Endothelial cell of umbilical vein (primary cell): ENCODE results near the gene STRBP. TPM values are rescaled to one million over a fixed set of nuclear protein-coding genes. Genes with fewer than 3 reads are reported as not detected.

ENCODE experiments used
- BruUV-seq: library from RNA; stranded (reverse); fragments of 400-500 nt; replicated peaks from 2 replicates; lab custom pipeline; 2021; lab: Mats Ljungman, UMichigan
- CTCF ChIA-PET: fragments of 300-600, 350-600 bp; sonication (Branson Sonifier 250); formaldehyde crosslinking; loops from one replicate; lab custom pipeline; 2021; ENCODE audit warnings: antibody characterized with exemption, inconsistent platforms; lab: Charles Lee
- POLR2A ChIA-PET: fragments of 300-600, 350-600 bp; sonication (Branson Sonifier 250); formaldehyde crosslinking; loops from one replicate; lab custom pipeline; 2021; ENCODE audit warnings: antibody characterized with exemption, inconsistent platforms; lab: Charles Lee
- DNase-seq: peaks from one replicate; pipeline ENCODE4 v3.0.0-alpha.2; 2011; ENCODE audit warnings: low read depth, low spot score
- FAIRE-seq: peaks from 2 replicates; lab custom pipeline; 2011; peaks lifted over from hg19 to GRCh38; lab: Jason Lieb, UNC
- H2AFZ ChIP-seq: 2 replicates; pipeline ENCODE4 v1.6.0; 2012; ENCODE audit warnings: low read depth, low read length, control low read depth, inconsistent platforms
- H3K27ac ChIP-seq: 2 replicates; pipeline ENCODE4 v1.5.1; 2011; ENCODE audit warnings: low read depth, mild to moderate bottlenecking, control low read depth, low read length, moderate library complexity; ENCODE audit not compliant: insufficient read depth
- H3K27me3 ChIP-seq, 2 experiments: 2 replicates each; pipeline versions ENCODE4 v1.6.0 to v1.6.1; 2011; ENCODE audit warnings: low read length in 2 of 2, mixed read lengths in 1 of 2; ENCODE audit not compliant: control insufficient read depth in 2 of 2, insufficient read depth in 2 of 2
- H3K36me3 ChIP-seq, 2 experiments: 2 replicates in 1 of 2; 3 replicates in 1 of 2; pipeline ENCODE4 v1.5.1; 2011; ENCODE audit warnings: low read length in 2 of 2, mild to moderate bottlenecking in 1 of 2, moderate library complexity in 1 of 2; ENCODE audit not compliant: control insufficient read depth in 2 of 2, insufficient read depth in 2 of 2; ENCODE audit errors: extremely low read depth in 1 of 2
- H3K4me1 ChIP-seq: 3 replicates; pipeline ENCODE4 v1.5.1; 2011; ENCODE audit warnings: mild to moderate bottlenecking, low read length; ENCODE audit not compliant: control insufficient read depth, insufficient read depth; ENCODE audit errors: extremely low read depth
- H3K4me2 ChIP-seq: 2 replicates; pipeline ENCODE4 v1.6.1; 2011; ENCODE audit warnings: low read length, control low read depth, mixed read lengths; ENCODE audit not compliant: insufficient read depth
- H3K4me3 ChIP-seq, 3 experiments: fragments of 200-600 bp in 1 of 3; sonication (generic), shearing (Covaris generic) in 1 of 3; replicated peaks in 1 of 3; 2 replicates each; pipeline ENCODE4 v1.5.1; 2011 to 2016; ENCODE audit warnings: control low read depth in 3 of 3, low read length in 3 of 3, mild to moderate bottlenecking in 2 of 3, inconsistent platforms in 1 of 3, low read depth in 1 of 3, moderate library complexity in 1 of 3; ENCODE audit not compliant: insufficient read depth in 1 of 3
- H3K79me2 ChIP-seq: 2 replicates; pipeline ENCODE4 v1.6.0; 2012; ENCODE audit warnings: low read length, inconsistent platforms; ENCODE audit not compliant: control insufficient read depth, insufficient read depth
- H3K9ac ChIP-seq: replicated peaks from 2 replicates; pipeline ENCODE3; 2011; ENCODE audit warnings: low read length, control low read depth; ENCODE audit not compliant: insufficient read depth; ENCODE audit errors: extremely low read depth
- H3K9me1 ChIP-seq: replicated peaks from 3 replicates; pipeline ENCODE4 v1.6.0; 2011; ENCODE audit warnings: mild to moderate bottlenecking, low read length; ENCODE audit not compliant: control insufficient read depth, insufficient read depth; ENCODE audit errors: extremely low read depth
- H3K9me3 ChIP-seq: replicated peaks from 2 replicates; pipeline ENCODE4 v1.5.1; 2012; ENCODE audit warnings: low read length, inconsistent platforms; ENCODE audit not compliant: control insufficient read depth, insufficient read depth
- H4K20me1 ChIP-seq: replicated peaks from 2 replicates; pipeline ENCODE3; 2011; ENCODE audit warnings: mild to moderate bottlenecking, low read length; ENCODE audit not compliant: control insufficient read depth, insufficient read depth; ENCODE audit errors: extremely low read depth
- CTCF ChIP-seq, 2 donors: IDR thresholded peaks; 1 replicate in 1 of 2; 2 replicates in 1 of 2; pipeline ENCODE4 v1.5.1; 2011; ENCODE audit warnings: low read length in 2 of 2, mild to moderate bottlenecking in 2 of 2, moderate library complexity in 2 of 2, control low read depth in 1 of 2, inconsistent platforms in 1 of 2, low read depth in 1 of 2; ENCODE audit not compliant: insufficient read depth in 1 of 2; ENCODE audit errors: extremely low read depth in 1 of 2
- EZH2 ChIP-seq: IDR thresholded peaks from 2 replicates; pipeline ENCODE4 v1.6.1; 2012; ENCODE audit warnings: borderline replicate concordance, low read depth, mild to moderate bottlenecking, moderate library complexity, low read length, inconsistent platforms; ENCODE audit not compliant: severe bottlenecking
- FOS ChIP-seq: IDR thresholded peaks from 2 replicates; pipeline ENCODE4 v1.6.1; 2011; ENCODE audit warnings: mild to moderate bottlenecking, low read length, moderate library complexity, borderline replicate concordance; ENCODE audit not compliant: insufficient read depth
- GATA2 ChIP-seq: IDR thresholded peaks from 2 replicates; pipeline ENCODE4 v1.7.0; 2011; ENCODE audit warnings: low read depth, mild to moderate bottlenecking, moderate library complexity, mixed read lengths, low read length; ENCODE audit not compliant: insufficient read length, insufficient read depth
- JUN ChIP-seq: IDR thresholded peaks from 2 replicates; pipeline ENCODE4 v1.6.1; 2011; ENCODE audit warnings: borderline replicate concordance, low read depth; ENCODE audit not compliant: insufficient read length, insufficient read depth
- MAX ChIP-seq: IDR thresholded peaks from 2 replicates; pipeline ENCODE4 v1.6.1; 2011; ENCODE audit not compliant: insufficient read depth, insufficient read length
- MYC ChIP-seq: IDR thresholded peaks from one replicate; pipeline ENCODE4 v1.6.1; 2011; ENCODE audit warnings: mild to moderate bottlenecking, low read depth, low read length
- POLR2A ChIP-seq: IDR thresholded peaks from 2 replicates; pipeline ENCODE4 v1.6.1; 2012; ENCODE audit warnings: low read depth, mild to moderate bottlenecking, control low read depth, low read length
- POLR2AphosphoS5 ChIP-seq: IDR thresholded peaks from 2 replicates; pipeline ENCODE4 v1.6.1; 2012; ENCODE audit warnings: low read depth, mild to moderate bottlenecking, control low read depth, low read length, moderate library complexity; ENCODE audit not compliant: insufficient read depth
- dilution Hi-C: fragments of 300-500 bp; cut with MboI; formaldehyde crosslinking; loops from one replicate; pipeline ENCODE4 v1.15.0; 2019; ENCODE audit warnings: low sequenced_read_pairs; ENCODE audit not compliant: extremely low pct_ligation_motif_present
- intact Hi-C: fragments of 100-400 bp; cut with micrococcal nuclease; formaldehyde crosslinking; loops from one replicate; pipeline ENCODE4 v1.10.0; 2022
- polyA plus RNA-seq, 4 experiments: library from polyadenylated mRNA; depleted of rRNA in 3 of 4; stranded (reverse) in 3 of 4; unstranded in 1 of 4; fragments of >200 nt; gene quantifications; 2 replicates each; pipeline versions ENCODE4 v1.2.1 to v1.2.3, GENCODE V29; 2011 to 2012; ENCODE audit warnings: missing spikeins in 1 of 4
- total RNA-seq: library from RNA; stranded (reverse); gene quantifications from 2 replicates; pipeline ENCODE4 v1.2.3, GENCODE V29; 2021

Gene STRBP
- total and polyA plus RNA-seq, 2 donors (not counting 3 experiments of a cell fraction or from before 2014, with no cell fraction given), result 7.7 to 15.4 TPM

- Histone ChIP-seq H3K79me2 (no peaks in the 10 kb centered on the region), H3K4me1 (peaks cover 7% of the 10 kb centered on the region), H4K20me1 (no peaks in the 10 kb centered on the region), H3K4me3 (no peak overlapping the region), H2AFZ (no peak overlapping the region), H3K27me3 (no peaks in the 10 kb centered on the region), H3K4me2 (no peak overlapping the region), H3K9me3 (no peaks in the 10 kb centered on the region), H3K9ac (no peak overlapping the region), H3K27ac (no peak overlapping the region), H3K36me3 (no peaks in the 10 kb centered on the region), H3K9me1 (no peaks in the 10 kb centered on the region)
- intact Hi-C loops (no loop called here), dilution Hi-C loops (no loop called here)
- BruUV-seq, result no TSS peak
- DNase-seq (peak; percentile 51), FAIRE-seq (no peak)
- ChIA-PET POLR2A (no interaction called here), CTCF (interaction anchor here (0.7 to 1.4 kb wide), 3 partner anchors 21 to 68 kb away, joined by 3 read pairs; no protein-coding TSS in a partner anchor)
- TF ChIP-seq JUN, result no peak
- no peak for TF ChIP-seq CTCF (IDR thresholded peaks at IDR 0.05; ENCODE audit: extremely low read depth in 1 of 2, insufficient read depth in 1 of 2, low read depth in 1 of 2, low read length in 2 of 2)
- TF ChIP-seq MAX, result no peak
- TF ChIP-seq POLR2A, result no peak
- no peak for TF ChIP-seq POLR2AphosphoS5
- no peak for TF ChIP-seq EZH2
- TF ChIP-seq FOS, result no peak
- TF ChIP-seq MYC, result no peak
- TF ChIP-seq GATA2, result no peak
These were observed 111.2 kb downstream of the STRBP start for GRCh38 chr9:123157221-123157620.
